ENCODE results near the gene ANXA2. TPM values are rescaled to one million over a fixed set of nuclear protein-coding genes. Genes with fewer than 3 reads are reported as not detected.
"Not testable (repeated sequence)": the region's sequence is repeated elsewhere in the genome, so short reads cannot be mapped to it uniquely, and the experiment has no call there.

Gene ANXA2
- total RNA-seq, 2 donors from 2014 or later, result 214 to 388 TPM

- H3K4me3 ChIP-seq, result no peak overlapping the region
- H3K36me3 ChIP-seq, result peaks cover 56% of the 10 kb centered on the region
- H3K27ac ChIP-seq, result peak overlapping the region; percentile 32 to 50
- TF ChIP-seq CTCF (IDR thresholded peaks at IDR 0.05), result no peak
- peaks cover 0 to 38% of the 10 kb centered on the region in 2 donors for H3K4me1 ChIP-seq
- H3K9me3 ChIP-seq, result no peaks in the 10 kb centered on the region
- H3K27me3 ChIP-seq, result no peaks in the 10 kb centered on the region
- no peak for DNase-seq (ENCODE audit: low spot score)
Observed at GRCh38 chr15:60362321-60363086, 35.3 kb downstream of the ANXA2 start.

GRCh38 chr15:60359738-60360137 is 38.0 kb downstream of the ANXA2 start:
- Histone ChIP-seq H3K36me3 (peaks cover 84% of the 10 kb centered on the region), H3K4me1 (peaks cover 0 to 38% of the 10 kb centered on the region in 2 donors), H3K27ac (peak overlapping the region; percentile 38 to 58)
- not testable (repeated sequence) for DNase-seq (ENCODE audit: low spot score); H3K27me3 ChIP-seq; H3K4me3 ChIP-seq; H3K9me3 ChIP-seq
- TF ChIP-seq CTCF (IDR thresholded peaks at IDR 0.05), result peak; percentile 37 to 80

- Histone ChIP-seq H3K36me3 (peaks cover 85% of the 10 kb centered on the region), H3K9me3 (no peaks in the 10 kb centered on the region), H3K27ac (peak overlapping the region; percentile 38 to 58), H3K4me1 (peaks cover 0 to 35% of the 10 kb centered on the region in 2 donors), H3K4me3 (no peak overlapping the region), H3K27me3 (no peaks in the 10 kb centered on the region)
- DNase-seq (ENCODE audit: low spot score), result no peak
- no peak for TF ChIP-seq CTCF (IDR thresholded peaks at IDR 0.05)
Observed at GRCh38 chr15:60358935-60359682, 38.7 kb downstream of the ANXA2 start.

GRCh38 chr15:60356832-60357231 is 41.0 kb downstream of the ANXA2 start:
- H3K9me3 ChIP-seq, result no peaks in the 10 kb centered on the region
- TF ChIP-seq CTCF (IDR thresholded peaks at IDR 0.05), result no peak
- H3K27me3 ChIP-seq, result no peaks in the 10 kb centered on the region
- peaks cover 94% of the 10 kb centered on the region for H3K36me3 ChIP-seq
- H3K27ac ChIP-seq, result no peak overlapping the region
- no peak for DNase-seq (ENCODE audit: low spot score)
- H3K4me3 ChIP-seq, result no peak overlapping the region
- peaks cover 0 to 14% of the 10 kb centered on the region in 2 donors for H3K4me1 ChIP-seq

GRCh38 chr15:60355148-60355857 is 42.5 kb downstream of the ANXA2 start:
- Histone ChIP-seq H3K27ac (no peak overlapping the region), H3K4me1 (peaks cover 0 to 6% of the 10 kb centered on the region in 2 donors), H3K27me3 (no peaks in the 10 kb centered on the region), H3K4me3 (no peak overlapping the region), H3K9me3 (no peaks in the 10 kb centered on the region), H3K36me3 (peaks cover 99% of the 10 kb centered on the region)
- no peak for TF ChIP-seq CTCF (IDR thresholded peaks at IDR 0.05)
- DNase-seq (ENCODE audit: low spot score), result no peak
